Activated naive CD8-positive, alpha-beta T cell treated with anti-CD3 and anti-CD28 coated beads for 36 hours (primary cell): ENCODE results near the gene DOCK10. TPM values are rescaled to one million over a fixed set of nuclear protein-coding genes. Genes with fewer than 3 reads are reported as not detected.

Source experiments
- DNase-seq: peaks from one replicate; pipeline ENCODE4 v3.0.0; 2021
- H3K27ac Mint-ChIP-seq: one replicate; pipeline ENCODE4 v1.8.0; 2022; ENCODE audit warnings: mild to moderate bottlenecking, moderate library complexity, mixed read lengths
- H3K27me3 Mint-ChIP-seq: one replicate; pipeline ENCODE4 v1.8.0; 2022; ENCODE audit warnings: mild to moderate bottlenecking, mixed read lengths
- H3K36me3 Mint-ChIP-seq: one replicate; pipeline ENCODE4 v1.8.0; 2021; ENCODE audit warnings: mild to moderate bottlenecking, mixed read lengths
- H3K4me1 Mint-ChIP-seq: one replicate; pipeline ENCODE4 v1.8.0; 2021; ENCODE audit warnings: mixed read lengths
- H3K4me3 Mint-ChIP-seq: one replicate; pipeline ENCODE4 v1.8.0; 2022; ENCODE audit warnings: mild to moderate bottlenecking, moderate library complexity, mixed read lengths
- H3K9me3 Mint-ChIP-seq: one replicate; pipeline ENCODE4 v1.8.0; 2022; ENCODE audit warnings: mixed read lengths
- total RNA-seq, 2 experiments: library from RNA; stranded (reverse); gene quantifications; one replicate each; pipeline ENCODE4 v1.2.3, GENCODE V29; 2021

The DOCK10 gene
- total RNA-seq, 2 experiments from 2014 or later, result 154 to 159 TPM

GRCh38 chr2:224894356-224894755 is 147.9 kb downstream of the DOCK10 start:
- Mint-ChIP-seq H3K36me3 (peaks cover 60% of the 10 kb centered on the region), H3K4me3 (peak overlapping the region; percentile 27)
- DNase-seq, result no peak

GRCh38 chr2:224893848-224894247 is 148.4 kb downstream of the DOCK10 start:
- Mint-ChIP-seq H3K27me3 (no peaks in the 10 kb centered on the region), H3K9me3 (peaks cover 1% of the 10 kb centered on the region), H3K36me3 (peaks cover 63% of the 10 kb centered on the region), H3K4me3 (peak overlapping the region; percentile 27), H3K27ac (peak overlapping the region; percentile 86), H3K4me1 (peaks cover 59% of the 10 kb centered on the region)
- no peak for DNase-seq

More at GRCh38 chr2:224894356-224894755, 147.9 kb downstream of the DOCK10 start:
- Mint-ChIP-seq H3K27ac (peak overlapping the region; percentile 86), H3K9me3 (peaks cover 1% of the 10 kb centered on the region), H3K4me1 (peaks cover 61% of the 10 kb centered on the region), H3K27me3 (no peaks in the 10 kb centered on the region)

GRCh38 chr2:224892574-224893204 is 149.6 kb downstream of the DOCK10 start:
- DNase-seq, result no peak
- H3K9me3 Mint-ChIP-seq, result peaks cover 1% of the 10 kb centered on the region
- H3K36me3 Mint-ChIP-seq, result peaks cover 62% of the 10 kb centered on the region
- no peak overlapping the region for H3K4me3 Mint-ChIP-seq
- H3K27me3 Mint-ChIP-seq, result no peaks in the 10 kb centered on the region
- H3K4me1 Mint-ChIP-seq, result peaks cover 61% of the 10 kb centered on the region
- peak overlapping the region; percentile 86 for H3K27ac Mint-ChIP-seq

GRCh38 chr2:224890372-224890771 is 151.9 kb downstream of the DOCK10 start:
- peak overlapping the region; percentile 57 for H3K27ac Mint-ChIP-seq
- H3K4me3 Mint-ChIP-seq, result no peak overlapping the region
- H3K9me3 Mint-ChIP-seq, result peaks cover 1% of the 10 kb centered on the region
- no peaks in the 10 kb centered on the region for H3K27me3 Mint-ChIP-seq
- peaks cover 68% of the 10 kb centered on the region for H3K4me1 Mint-ChIP-seq
- H3K36me3 Mint-ChIP-seq, result peaks cover 70% of the 10 kb centered on the region
- no peak for DNase-seq

GRCh38 chr2:224887141-224887540 is 155.1 kb downstream of the DOCK10 start:
- Mint-ChIP-seq H3K4me1 (peaks cover 69% of the 10 kb centered on the region), H3K27me3 (no peaks in the 10 kb centered on the region), H3K4me3 (no peak overlapping the region), H3K36me3 (peaks cover 75% of the 10 kb centered on the region), H3K9me3 (peaks cover 1% of the 10 kb centered on the region), H3K27ac (no peak overlapping the region)
- no peak for DNase-seq

- DNase-seq, result no peak
- Mint-ChIP-seq H3K4me3 (no peak overlapping the region), H3K27ac (peak overlapping the region; percentile 59), H3K4me1 (peaks cover 72% of the 10 kb centered on the region), H3K9me3 (peaks cover 1% of the 10 kb centered on the region), H3K27me3 (no peaks in the 10 kb centered on the region), H3K36me3 (peaks cover 75% of the 10 kb centered on the region)
Observed at GRCh38 chr2:224885836-224886547, 156.3 kb downstream of the DOCK10 start.

GRCh38 chr2:224885291-224885690 is 157.0 kb downstream of the DOCK10 start:
- Mint-ChIP-seq H3K27ac (peak overlapping the region; percentile 39), H3K9me3 (peaks cover 1% of the 10 kb centered on the region), H3K4me3 (no peak overlapping the region), H3K4me1 (peaks cover 65% of the 10 kb centered on the region), H3K27me3 (no peaks in the 10 kb centered on the region), H3K36me3 (peaks cover 73% of the 10 kb centered on the region)
- DNase-seq, result no peak

- Mint-ChIP-seq H3K36me3 (peaks cover 69% of the 10 kb centered on the region), H3K9me3 (no peaks in the 10 kb centered on the region), H3K4me1 (peaks cover 58% of the 10 kb centered on the region), H3K27ac (no peak overlapping the region), H3K4me3 (no peak overlapping the region), H3K27me3 (no peaks in the 10 kb centered on the region)
- DNase-seq, result no peak
Observed at GRCh38 chr2:224884188-224884587, 158.1 kb downstream of the DOCK10 start.

- H3K27ac Mint-ChIP-seq, result no peak overlapping the region
- H3K4me3 Mint-ChIP-seq, result no peak overlapping the region
- H3K27me3 Mint-ChIP-seq, result no peaks in the 10 kb centered on the region
- no peak for DNase-seq
- peaks cover 56% of the 10 kb centered on the region for H3K4me1 Mint-ChIP-seq
- peaks cover 68% of the 10 kb centered on the region for H3K36me3 Mint-ChIP-seq
- H3K9me3 Mint-ChIP-seq, result no peaks in the 10 kb centered on the region
Observed at GRCh38 chr2:224883700-224884099, 158.6 kb downstream of the DOCK10 start.

GRCh38 chr2:224883172-224883516 is 159.1 kb downstream of the DOCK10 start:
- no peaks in the 10 kb centered on the region for H3K9me3 Mint-ChIP-seq
- no peaks in the 10 kb centered on the region for H3K27me3 Mint-ChIP-seq
- no peak overlapping the region for H3K4me3 Mint-ChIP-seq
- peaks cover 52% of the 10 kb centered on the region for H3K4me1 Mint-ChIP-seq
- H3K36me3 Mint-ChIP-seq, result peaks cover 66% of the 10 kb centered on the region
- no peak overlapping the region for H3K27ac Mint-ChIP-seq
- no peak for DNase-seq

GRCh38 chr2:224882291-224883171 is 159.7 kb downstream of the DOCK10 start:
- Mint-ChIP-seq H3K4me1 (peaks cover 49% of the 10 kb centered on the region), H3K27me3 (no peaks in the 10 kb centered on the region), H3K9me3 (no peaks in the 10 kb centered on the region), H3K27ac (no peak overlapping the region), H3K4me3 (no peak overlapping the region), H3K36me3 (peaks cover 70% of the 10 kb centered on the region)
- DNase-seq, result no peak

GRCh38 chr2:224881846-224882245 is 160.4 kb downstream of the DOCK10 start:
- Mint-ChIP-seq H3K27ac (peak overlapping the region; percentile 81), H3K4me1 (peaks cover 47% of the 10 kb centered on the region), H3K36me3 (peaks cover 72% of the 10 kb centered on the region), H3K9me3 (no peaks in the 10 kb centered on the region), H3K27me3 (no peaks in the 10 kb centered on the region), H3K4me3 (no peak overlapping the region)
- DNase-seq, result no peak

- Mint-ChIP-seq H3K27me3 (no peaks in the 10 kb centered on the region), H3K4me3 (no peak overlapping the region), H3K9me3 (peaks cover 1% of the 10 kb centered on the region), H3K4me1 (peaks cover 24% of the 10 kb centered on the region), H3K27ac (peak overlapping the region; percentile 46), H3K36me3 (peaks cover 49% of the 10 kb centered on the region)
- DNase-seq, result no peak
Observed at GRCh38 chr2:224876522-224876921, 165.7 kb downstream of the DOCK10 start.

GRCh38 chr2:224875841-224876240 is 166.4 kb downstream of the DOCK10 start:
- peaks cover 22% of the 10 kb centered on the region for H3K4me1 Mint-ChIP-seq
- peaks cover 53% of the 10 kb centered on the region for H3K36me3 Mint-ChIP-seq
- H3K27ac Mint-ChIP-seq, result peak overlapping the region; percentile 10

GRCh38 chr2:224875153-224875552 is 167.1 kb downstream of the DOCK10 start:
- no peak overlapping the region for H3K4me3 Mint-ChIP-seq
- H3K27me3 Mint-ChIP-seq, result no peaks in the 10 kb centered on the region
- H3K9me3 Mint-ChIP-seq, result peaks cover 8% of the 10 kb centered on the region
- H3K27ac Mint-ChIP-seq, result peak overlapping the region; percentile 44
- H3K4me1 Mint-ChIP-seq, result peaks cover 22% of the 10 kb centered on the region
- peaks cover 53% of the 10 kb centered on the region for H3K36me3 Mint-ChIP-seq
- no peak for DNase-seq

More at GRCh38 chr2:224875841-224876240, 166.4 kb downstream of the DOCK10 start:
- Mint-ChIP-seq H3K9me3 (peaks cover 6% of the 10 kb centered on the region), H3K4me3 (no peak overlapping the region), H3K27me3 (no peaks in the 10 kb centered on the region)
- no peak for DNase-seq
